MM.1S (cell line): ENCODE measurements around the gene MNAT1.

Experiments
- DNase-seq: peaks from one replicate; pipeline ENCODE4 v3.0.0-alpha.2; 2015
- H2AFZ ChIP-seq: fragments of 300-600 bp; sonication (generic); 2 replicates; pipeline ENCODE4 v1.6.0; 2016; ENCODE audit warnings: antibody characterized with exemption, low read length
- H3F3A ChIP-seq: fragments of 300-600 bp; sonication (generic); 2 replicates; pipeline ENCODE4 v1.6.1; 2016; ENCODE audit warnings: mild to moderate bottlenecking, antibody characterized with exemption, low read length, moderate library complexity, mixed read lengths; ENCODE audit not compliant: insufficient read depth
- H3K27ac ChIP-seq: fragments of 300-600 bp; sonication (generic); 2 replicates; pipeline ENCODE4 v1.5.1; 2016; ENCODE audit warnings: mild to moderate bottlenecking, low read length
- H3K27me3 ChIP-seq: fragments of 300-600 bp; sonication (generic); replicated peaks from 2 replicates; pipeline ENCODE4 v1.6.0; 2016; ENCODE audit warnings: low read length; ENCODE audit not compliant: insufficient read depth
- H3K36me3 ChIP-seq: fragments of 300-600 bp; sonication (generic); replicated peaks from 2 replicates; pipeline ENCODE4 v1.6.1; 2016; ENCODE audit warnings: mild to moderate bottlenecking, low read length, mixed read lengths; ENCODE audit not compliant: insufficient read depth
- H3K4me1 ChIP-seq: fragments of 300-600 bp; sonication (generic); 2 replicates; pipeline ENCODE4 v1.6.1; 2016; ENCODE audit warnings: low read length, mixed read lengths
- H3K4me2 ChIP-seq: fragments of 300-600 bp; sonication (generic); 2 replicates; pipeline ENCODE4 v1.6.0; 2016; ENCODE audit warnings: low read depth, low read length
- H3K4me3 ChIP-seq: fragments of 300-600 bp; sonication (generic); 2 replicates; pipeline ENCODE4 v1.5.1; 2016; ENCODE audit warnings: low read length, mixed read lengths
- H3K79me2 ChIP-seq: fragments of 300-600 bp; sonication (generic); 2 replicates; pipeline ENCODE4 v1.6.1; 2016; ENCODE audit warnings: mixed run types, low read length, mixed read lengths
- H3K9ac ChIP-seq: fragments of 300-600 bp; sonication (generic); 2 replicates; pipeline ENCODE4 v1.6.1; 2016; ENCODE audit warnings: low read length, mixed read lengths
- H3K9me2 ChIP-seq: fragments of 300-600 bp; sonication (generic); replicated peaks from 2 replicates; pipeline ENCODE4 v1.6.1; 2016; ENCODE audit warnings: mild to moderate bottlenecking, low read length, mixed read lengths; ENCODE audit not compliant: insufficient read depth
- H3K9me3 ChIP-seq: fragments of 300-600 bp; sonication (generic); replicated peaks from 2 replicates; pipeline ENCODE4 v1.6.1; 2016; ENCODE audit warnings: mild to moderate bottlenecking, low read length, mixed read lengths; ENCODE audit not compliant: insufficient read depth
- H4K20me1 ChIP-seq: fragments of 300-600 bp; sonication (generic); 2 replicates; pipeline ENCODE4 v1.6.1; 2016; ENCODE audit warnings: mild to moderate bottlenecking, low read length, moderate library complexity, mixed read lengths; ENCODE audit not compliant: insufficient read depth
- EZH2 ChIP-seq: fragments of 300-600 bp; sonication (generic); optimal IDR thresholded peaks from 2 replicates; pipeline ENCODE3; 2017; ENCODE audit warnings: low read depth, mild to moderate bottlenecking, antibody characterized with exemption, low read length, mixed read lengths
- EZH2phosphoT487 ChIP-seq: fragments of 300-600 bp; sonication (generic); IDR thresholded peaks from 2 replicates; pipeline ENCODE4 v1.6.1; 2018; ENCODE audit warnings: antibody characterized with exemption, low read length
- TF ChIP-seq, protein P1 (sequence below): fragments of 300-600 bp; sonication (generic); IDR thresholded peaks from 2 replicates; pipeline ENCODE4 v1.5.1; 2016; ENCODE audit warnings: antibody characterized with exemption, low read length, mixed read lengths

Gene MNAT1

DNA sequence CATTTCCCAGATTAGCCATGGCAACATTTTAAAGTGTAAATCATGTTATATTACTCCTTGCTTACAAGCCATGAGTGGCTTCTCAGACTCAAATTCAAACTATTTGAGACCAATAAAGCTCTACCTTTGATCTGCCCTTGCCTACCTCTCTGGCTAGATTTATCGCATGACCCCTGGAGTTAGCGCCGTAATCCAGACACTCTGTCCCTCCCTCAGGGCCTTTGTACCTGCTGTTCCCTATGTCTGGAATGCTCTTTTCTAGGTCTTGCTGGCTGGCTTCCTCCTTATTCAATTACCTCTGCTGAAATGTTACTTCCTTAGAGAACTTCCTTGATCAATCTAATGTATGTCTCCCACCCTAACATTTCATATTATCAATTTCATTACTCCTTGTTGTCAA, 26.7 kb upstream of the MNAT1 start:
- H3K9ac ChIP-seq: no peak overlapping the region
- H3K4me3 ChIP-seq: no peak overlapping the region
- H3K9me3 ChIP-seq: no peaks in the 10 kb centered on the region
- no peak overlapping the region for H3K4me2 ChIP-seq
- no peaks in the 10 kb centered on the region for H4K20me1 ChIP-seq
- H3F3A ChIP-seq: no peaks in the 10 kb centered on the region
- DNase-seq: no peak
- H2AFZ ChIP-seq: no peak overlapping the region
- H3K79me2 ChIP-seq: no peaks in the 10 kb centered on the region
- TF ChIP-seq EZH2phosphoT487: no peak
- no peak for TF ChIP-seq EZH2
- TF ChIP-seq, protein P1, sequence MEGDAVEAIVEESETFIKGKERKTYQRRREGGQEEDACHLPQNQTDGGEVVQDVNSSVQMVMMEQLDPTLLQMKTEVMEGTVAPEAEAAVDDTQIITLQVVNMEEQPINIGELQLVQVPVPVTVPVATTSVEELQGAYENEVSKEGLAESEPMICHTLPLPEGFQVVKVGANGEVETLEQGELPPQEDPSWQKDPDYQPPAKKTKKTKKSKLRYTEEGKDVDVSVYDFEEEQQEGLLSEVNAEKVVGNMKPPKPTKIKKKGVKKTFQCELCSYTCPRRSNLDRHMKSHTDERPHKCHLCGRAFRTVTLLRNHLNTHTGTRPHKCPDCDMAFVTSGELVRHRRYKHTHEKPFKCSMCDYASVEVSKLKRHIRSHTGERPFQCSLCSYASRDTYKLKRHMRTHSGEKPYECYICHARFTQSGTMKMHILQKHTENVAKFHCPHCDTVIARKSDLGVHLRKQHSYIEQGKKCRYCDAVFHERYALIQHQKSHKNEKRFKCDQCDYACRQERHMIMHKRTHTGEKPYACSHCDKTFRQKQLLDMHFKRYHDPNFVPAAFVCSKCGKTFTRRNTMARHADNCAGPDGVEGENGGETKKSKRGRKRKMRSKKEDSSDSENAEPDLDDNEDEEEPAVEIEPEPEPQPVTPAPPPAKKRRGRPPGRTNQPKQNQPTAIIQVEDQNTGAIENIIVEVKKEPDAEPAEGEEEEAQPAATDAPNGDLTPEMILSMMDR: no peak
- H3K36me3 ChIP-seq: no peaks in the 10 kb centered on the region
- H3K27me3 ChIP-seq: no peaks in the 10 kb centered on the region
- H3K9me2 ChIP-seq: no peaks in the 10 kb centered on the region
- no peak overlapping the region for H3K27ac ChIP-seq
- no peaks in the 10 kb centered on the region for H3K4me1 ChIP-seq

DNA sequence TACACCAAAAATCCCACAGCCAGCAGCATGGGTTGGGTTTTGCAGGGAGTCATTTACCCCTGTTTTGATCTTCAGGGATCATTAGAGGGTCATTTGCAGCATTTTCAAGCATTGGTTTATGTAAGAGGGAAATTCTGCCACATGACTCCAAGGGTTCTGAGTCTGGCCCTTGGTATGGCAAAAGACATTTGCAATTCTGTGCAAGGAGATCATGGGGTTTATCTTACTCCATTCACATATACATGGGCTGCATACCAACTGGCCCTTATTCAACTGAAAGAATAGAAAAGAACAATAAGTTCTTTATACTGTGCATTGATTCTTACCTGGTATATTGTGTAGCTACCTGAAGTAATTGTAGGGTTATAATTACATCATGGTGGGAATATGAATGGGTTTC, 24.1 kb upstream of the MNAT1 start:
- no peak for DNase-seq
- no peak overlapping the region for H2AFZ ChIP-seq
- H3K4me1 ChIP-seq: no peaks in the 10 kb centered on the region
- no peak overlapping the region for H3K27ac ChIP-seq
- no peaks in the 10 kb centered on the region for H3K9me2 ChIP-seq
- H3K79me2 ChIP-seq: no peaks in the 10 kb centered on the region
- no peaks in the 10 kb centered on the region for H3F3A ChIP-seq
- H3K4me3 ChIP-seq: no peak overlapping the region
- no peaks in the 10 kb centered on the region for H3K9me3 ChIP-seq
- no peaks in the 10 kb centered on the region for H3K27me3 ChIP-seq
- TF ChIP-seq, protein P1: no peak
- TF ChIP-seq EZH2phosphoT487 (no peak), EZH2 (no peak)
- H3K4me2 ChIP-seq: no peak overlapping the region
- H4K20me1 ChIP-seq: no peaks in the 10 kb centered on the region
- H3K36me3 ChIP-seq: no peaks in the 10 kb centered on the region
- no peak overlapping the region for H3K9ac ChIP-seq

DNA sequence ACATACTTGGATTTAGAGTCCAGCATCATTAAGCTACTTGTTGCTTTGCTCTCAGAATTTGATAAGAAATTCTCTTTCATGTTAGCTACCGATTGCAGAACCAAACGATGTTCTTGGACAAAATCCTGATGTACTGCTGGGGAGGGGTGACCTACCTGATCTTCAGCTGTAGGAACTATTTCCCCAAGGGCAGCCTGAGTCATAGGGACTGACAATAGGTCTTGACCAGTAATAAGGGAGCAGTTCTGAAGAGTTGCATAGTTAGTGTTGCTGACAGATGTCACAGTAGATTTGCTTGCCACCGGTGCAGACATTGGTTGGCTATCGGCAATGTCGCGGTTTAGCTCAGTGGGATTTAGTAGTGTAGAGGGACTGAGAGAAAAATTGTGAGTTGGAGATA, 21.0 kb upstream of the MNAT1 start:
- no peaks in the 10 kb centered on the region for H3K36me3 ChIP-seq
- H3K9me2 ChIP-seq: no peaks in the 10 kb centered on the region
- H3K79me2 ChIP-seq: no peaks in the 10 kb centered on the region
- no peaks in the 10 kb centered on the region for H3K9me3 ChIP-seq
- no peak overlapping the region for H3K9ac ChIP-seq
- TF ChIP-seq, protein P1: no peak
- TF ChIP-seq EZH2phosphoT487 (no peak), EZH2 (no peak)
- no peak overlapping the region for H3K27ac ChIP-seq
- no peak overlapping the region for H2AFZ ChIP-seq
- no peak overlapping the region for H3K4me3 ChIP-seq
- H3K4me2 ChIP-seq: no peak overlapping the region
- H4K20me1 ChIP-seq: no peaks in the 10 kb centered on the region
- H3F3A ChIP-seq: no peaks in the 10 kb centered on the region
- H3K4me1 ChIP-seq: no peaks in the 10 kb centered on the region
- no peak for DNase-seq
- no peaks in the 10 kb centered on the region for H3K27me3 ChIP-seq
